ENCODE measurements around the gene CDK18.

Gene CDK18

GRCh38 chr1:205525495-205526285, 21.2 kb downstream of the CDK18 start:
- DNase-seq = no peak

- no peak for DNase-seq
Measured at GRCh38 chr1:205526431-205526830, 22.0 kb downstream of the CDK18 start.

GRCh38 chr1:205527931-205528330, 23.5 kb downstream of the CDK18 start:
- DNase-seq = no peak

- DNase-seq = no peak
Measured at GRCh38 chr1:205528446-205528886, 24.0 kb downstream of the CDK18 start.

- DNase-seq = peak; percentile 89
Measured at GRCh38 chr1:205528887-205529825, 24.7 kb downstream of the CDK18 start.

- DNase-seq = no peak
Measured at GRCh38 chr1:205530116-205530515, 25.6 kb downstream of the CDK18 start.

- no peak for DNase-seq
Measured at GRCh38 chr1:205531191-205532025, 26.9 kb downstream of the CDK18 start.

- no peak for DNase-seq
Measured at GRCh38 chr1:205532026-205532898, 27.8 kb downstream of the CDK18 start.

- DNase-seq = no peak
Measured at GRCh38 chr1:205532996-205533735, 28.7 kb downstream of the CDK18 start.

- DNase-seq = no peak
Measured at GRCh38 chr1:205533748-205534443, 29.4 kb downstream of the CDK18 start.

- DNase-seq = no peak
Measured at GRCh38 chr1:205534444-205534985, 30.0 kb downstream of the CDK18 start.

- DNase-seq = no peak
Measured at GRCh38 chr1:205535096-205535495, 30.6 kb downstream of the CDK18 start.

- no peak for DNase-seq
Measured at GRCh38 chr1:205535866-205536758, 31.6 kb downstream of the CDK18 start.

GRCh38 chr1:205536759-205537361, 32.4 kb downstream of the CDK18 start:
- no peak for DNase-seq

- no peak for DNase-seq
Measured at GRCh38 chr1:205537386-205538018, 33.0 kb downstream of the CDK18 start.

- DNase-seq = no peak
Measured at GRCh38 chr1:205538235-205538840, 33.9 kb downstream of the CDK18 start.

GRCh38 chr1:205541161-205541886, 36.9 kb downstream of the CDK18 start:
- DNase-seq = no peak
